ENCODE data around the gene DEFB114.
A peak's percentile ranks its signal among the peaks of the same experiment; 100 is the strongest.

DEFB114 gene

DNA sequence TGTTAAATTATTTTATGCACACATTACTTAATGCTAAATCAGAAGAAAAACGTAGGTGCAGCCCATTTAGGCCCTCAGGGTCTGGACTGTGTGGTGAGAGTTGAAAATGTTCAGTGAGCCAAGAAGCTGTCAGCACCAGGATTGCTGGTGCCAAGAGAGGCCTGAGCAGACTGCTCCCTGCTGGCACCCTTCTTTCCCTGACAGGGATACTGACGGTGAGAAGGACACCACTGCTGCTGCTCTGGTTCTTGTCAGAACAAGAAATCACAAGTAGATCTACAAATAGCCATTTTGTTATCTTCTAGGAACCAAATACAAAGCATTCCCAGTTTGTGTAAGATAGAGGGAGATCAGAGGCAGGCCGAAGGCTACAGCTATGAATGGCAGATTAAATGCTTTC, 48.9 kb downstream of the DEFB114 start:
- TF ChIP-seq GATA3 (IDR thresholded peaks at IDR 0.05; ENCODE audit: low read depth, low read length) (peak; percentile 76; the same call in 1 of the 2 replicates), GATA2 (IDR thresholded peaks at IDR 0.05; ENCODE audit: low read depth, low read length) (peak; percentile 90)

DNA sequence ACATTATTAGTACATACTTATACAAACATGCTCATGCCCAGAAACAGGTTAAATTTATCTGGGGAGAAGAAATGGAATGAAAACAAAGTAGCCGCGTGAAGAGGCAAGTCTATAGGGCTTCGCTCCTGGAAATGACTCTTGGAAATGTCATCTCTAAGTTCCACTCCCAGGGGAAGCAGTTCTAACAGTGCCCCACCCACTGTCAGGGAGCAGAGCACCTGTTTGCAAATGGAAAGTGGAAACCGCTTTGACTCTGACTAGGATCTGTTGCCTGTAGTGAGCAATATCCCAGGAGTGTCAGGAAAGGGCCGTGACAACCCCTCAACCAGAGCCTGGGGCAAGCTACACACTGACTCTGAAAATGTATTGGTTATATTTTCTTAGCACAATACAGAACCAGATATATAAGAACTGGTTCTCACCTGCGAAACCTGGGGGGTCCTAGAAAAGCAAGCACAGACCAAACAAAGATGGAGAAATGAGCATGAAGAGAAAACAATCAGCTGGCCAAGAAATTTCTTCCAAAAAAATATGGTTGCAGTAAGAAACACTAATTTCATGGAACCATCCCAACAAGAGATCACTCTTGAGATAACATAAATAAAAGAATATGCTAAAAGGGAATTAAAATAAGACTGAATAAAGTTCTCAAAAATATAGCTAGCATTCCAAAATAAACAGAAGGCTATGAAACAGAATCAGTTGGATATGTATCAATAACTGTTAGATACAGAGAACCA, 50.2 kb downstream of the DEFB114 start:
- TF ChIP-seq GATA2 (IDR thresholded peaks at IDR 0.05; ENCODE audit: low read depth, low read length): no peak
- TF ChIP-seq GATA3 (IDR thresholded peaks at IDR 0.05; ENCODE audit: low read depth, low read length): no peak

DNA sequence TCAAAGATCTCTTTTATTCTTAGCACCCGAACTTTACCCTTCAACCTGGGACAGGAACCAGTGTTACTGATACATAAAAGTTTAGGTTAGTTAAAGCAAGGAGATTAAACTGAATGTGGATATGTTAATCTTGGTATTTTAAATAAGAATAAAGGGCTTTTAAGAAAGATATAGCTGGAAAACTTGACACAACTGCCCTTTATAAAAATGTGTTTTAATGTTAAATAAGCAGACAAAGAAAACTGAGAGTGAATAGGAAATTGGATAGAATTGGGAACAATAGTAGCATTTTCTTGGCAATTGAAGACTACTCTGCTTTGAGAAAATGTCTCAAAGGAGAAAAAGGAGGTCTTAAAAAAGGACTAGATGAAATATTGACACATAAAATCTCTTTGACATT, 51.8 kb downstream of the DEFB114 start:
- TF ChIP-seq GATA3 (IDR thresholded peaks at IDR 0.05; ENCODE audit: low read depth, low read length) (no peak), GATA2 (IDR thresholded peaks at IDR 0.05; ENCODE audit: low read depth, low read length) (no peak)

DNA sequence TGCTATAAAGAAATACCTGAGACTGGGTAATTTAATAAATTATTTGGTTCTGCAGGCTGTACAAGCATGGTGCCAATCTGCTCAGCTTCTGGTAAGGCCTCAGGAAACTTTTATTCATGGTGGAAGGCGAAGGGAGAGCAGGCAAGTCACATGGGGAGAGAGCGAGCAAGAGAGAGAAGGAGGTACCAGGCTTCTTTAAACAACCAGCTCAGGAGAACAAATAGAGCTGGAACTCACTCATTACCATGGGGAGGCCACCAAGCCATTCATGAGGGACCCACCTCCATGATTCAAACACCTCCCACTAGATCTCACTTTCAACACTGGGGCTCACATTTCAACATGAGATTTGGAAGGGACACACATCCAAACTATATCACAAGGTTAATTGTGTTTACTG, 52.7 kb downstream of the DEFB114 start:
- TF ChIP-seq GATA3 (IDR thresholded peaks at IDR 0.05; ENCODE audit: low read depth, low read length) (no peak), GATA2 (IDR thresholded peaks at IDR 0.05; ENCODE audit: low read depth, low read length) (no peak)

All from SH-SY5Y (cell line).